DMS153 treated with DMSO at 0.1 percent for 48 hours (cell line): Measurements from ENCODE around the gene DOCK3.
"Not testable (repeated sequence)": the region's sequence is repeated elsewhere in the genome, so short reads cannot be mapped to it uniquely, and the experiment has no call there.

ENCODE experiments used
- DNase-seq: peaks from one replicate; lab custom pipeline; 2025; ENCODE audit not compliant: unreplicated experiment; lab: John Stamatoyannopoulos, UW

Gene DOCK3

GRCh38 chr3:50676031-50676705 is 1.4 kb downstream of the DOCK3 start:
- no peak for DNase-seq

GRCh38 chr3:50687127-50687751 is 12.5 kb downstream of the DOCK3 start:
- no peak for DNase-seq

DNA sequence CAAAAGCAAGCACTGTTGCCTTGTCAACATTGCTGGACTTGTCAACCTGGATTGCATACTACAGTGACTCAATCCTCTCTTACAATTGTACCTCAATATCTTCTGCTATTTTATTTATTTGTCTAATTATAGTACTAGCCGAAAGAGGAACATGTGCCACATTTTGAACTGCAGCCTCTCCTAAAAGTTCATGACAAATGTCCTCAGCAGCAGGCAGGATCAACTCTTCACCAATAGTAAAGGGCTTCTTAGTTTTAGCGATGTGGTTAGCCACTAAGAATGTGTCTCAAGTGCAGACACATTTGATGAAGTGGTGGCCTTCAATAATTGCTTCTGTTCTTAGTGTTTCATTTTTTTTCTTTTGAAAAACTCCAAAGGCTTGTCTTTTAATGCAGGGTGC is 13.2 kb downstream of the DOCK3 start:
- no peak for DNase-seq

- DNase-seq: not testable (repeated sequence)
These were observed 13.9 kb downstream of the DOCK3 start for GRCh38 chr3:50688602-50689001.

DNA sequence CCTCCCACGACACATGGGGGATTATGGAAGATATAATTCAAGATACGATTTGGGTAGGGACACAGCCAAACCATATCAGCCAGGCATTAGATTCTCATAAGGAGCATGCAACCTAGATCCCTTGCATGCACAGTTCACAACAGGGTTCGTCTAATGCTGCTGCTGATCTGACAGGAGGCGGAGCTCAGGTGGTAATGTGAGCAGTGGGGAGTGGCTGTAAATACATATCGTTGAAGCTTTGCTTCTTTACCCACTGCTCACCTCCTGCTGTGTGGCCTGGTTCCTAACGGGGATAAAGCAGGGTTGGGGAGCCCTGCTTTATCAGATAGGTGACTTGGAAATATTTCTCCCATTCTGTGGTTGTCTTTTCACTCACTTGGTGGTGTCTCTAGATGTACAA is 14.8 kb downstream of the DOCK3 start:
- DNase-seq: no peak

DNA sequence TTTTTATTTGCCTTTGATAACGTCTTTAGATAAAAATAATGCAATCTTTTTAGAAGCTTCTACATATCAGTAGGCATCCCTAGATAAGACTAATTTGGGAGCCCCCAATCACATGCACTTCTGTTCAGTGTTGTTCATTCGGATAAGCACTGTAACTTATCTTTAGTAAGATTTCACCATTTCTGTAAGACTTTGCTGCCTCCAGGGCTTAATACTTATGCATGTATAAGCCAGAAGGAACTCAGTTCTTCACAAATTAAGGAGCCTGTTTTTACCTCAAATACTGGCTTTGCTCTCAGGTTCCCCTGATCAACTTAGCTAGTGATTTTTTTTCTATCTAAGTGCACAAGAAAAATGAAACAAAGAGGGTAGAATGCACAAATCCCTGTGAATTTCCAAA is 20.3 kb downstream of the DOCK3 start:
- DNase-seq: no peak

GRCh38 chr3:50696276-50696675 is 21.5 kb downstream of the DOCK3 start:
- no peak for DNase-seq

GRCh38 chr3:50698269-50698668 is 23.5 kb downstream of the DOCK3 start:
- no peak for DNase-seq

GRCh38 chr3:50708620-50709019 is 33.9 kb downstream of the DOCK3 start:
- DNase-seq: no peak

GRCh38 chr3:50714946-50715345 is 40.2 kb downstream of the DOCK3 start:
- DNase-seq: no peak

DNA sequence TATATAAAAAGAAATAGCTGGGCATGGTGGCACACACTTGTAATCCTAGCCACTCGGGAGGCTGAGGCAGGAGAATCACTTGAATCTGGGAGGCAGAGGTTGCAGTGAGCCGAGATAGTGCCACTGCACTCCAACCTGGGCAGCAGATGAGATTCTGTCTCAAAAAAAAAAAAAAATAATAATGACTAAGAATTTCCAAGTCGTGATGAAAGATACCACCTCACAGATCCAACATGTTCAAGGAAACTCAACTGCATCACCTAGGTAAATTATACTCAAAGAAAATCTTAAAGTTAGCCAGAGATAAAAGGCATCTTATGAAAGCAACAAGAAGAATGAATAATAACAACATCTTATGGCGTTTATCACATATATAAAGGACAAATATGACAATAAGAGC is 50.1 kb downstream of the DOCK3 start:
- no peak for DNase-seq

GRCh38 chr3:50734985-50735384 is 60.3 kb downstream of the DOCK3 start:
- no peak for DNase-seq

GRCh38 chr3:50737193-50737905 is 62.6 kb downstream of the DOCK3 start:
- DNase-seq: no peak

DNA sequence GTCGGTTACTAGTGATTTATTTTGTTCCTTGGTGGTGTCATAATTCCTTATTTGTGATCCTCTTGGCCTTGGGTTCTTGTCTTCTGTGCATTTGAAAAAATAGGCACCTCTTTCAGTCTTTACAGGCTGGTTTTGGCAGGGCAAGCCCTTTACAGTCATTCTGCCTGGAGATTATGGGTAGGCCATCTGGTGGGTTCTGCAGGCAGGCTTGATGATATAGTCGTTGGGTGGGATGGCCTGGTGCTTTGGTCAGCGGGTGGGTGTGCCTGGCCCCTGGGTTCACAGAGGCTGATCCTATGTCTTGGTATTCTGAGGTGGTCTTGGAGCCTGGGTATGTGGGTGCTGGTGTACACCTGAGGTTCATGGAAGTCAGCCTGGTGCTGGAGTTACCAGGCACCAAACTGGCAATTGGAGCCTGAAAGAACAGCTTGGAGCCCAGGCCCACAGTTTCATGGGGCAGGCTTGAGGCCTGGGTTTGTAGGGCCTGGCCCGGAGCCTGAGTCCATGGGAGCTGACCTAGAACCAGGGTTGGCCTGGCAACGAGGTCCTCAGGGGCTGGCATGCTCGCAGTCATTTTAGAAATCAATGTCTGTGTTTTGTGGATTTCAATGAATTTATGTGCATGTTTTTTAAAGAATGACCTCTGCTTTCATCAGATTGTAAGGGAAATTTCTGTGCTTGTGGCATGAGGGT is 63.3 kb downstream of the DOCK3 start:
- no peak for DNase-seq

DNA sequence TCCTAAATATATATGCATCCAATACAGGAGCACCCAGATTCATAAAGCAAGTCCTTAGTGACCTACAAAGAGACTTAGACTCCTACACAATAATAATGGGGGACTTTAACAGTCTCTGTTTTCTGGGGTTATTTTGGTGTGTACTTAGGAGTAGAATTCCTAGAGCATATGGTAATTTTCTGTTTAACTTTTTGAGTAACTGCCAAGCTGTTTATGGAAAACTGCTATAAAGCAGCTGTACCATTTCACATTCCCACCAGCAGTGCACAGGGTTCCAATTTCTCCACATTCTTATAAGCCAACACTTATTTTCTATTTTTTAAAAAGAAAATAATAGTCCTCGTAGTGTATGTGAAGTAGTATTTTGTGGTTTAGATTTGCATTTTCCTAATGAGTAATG is 68.9 kb downstream of the DOCK3 start:
- no peak for DNase-seq

DNA sequence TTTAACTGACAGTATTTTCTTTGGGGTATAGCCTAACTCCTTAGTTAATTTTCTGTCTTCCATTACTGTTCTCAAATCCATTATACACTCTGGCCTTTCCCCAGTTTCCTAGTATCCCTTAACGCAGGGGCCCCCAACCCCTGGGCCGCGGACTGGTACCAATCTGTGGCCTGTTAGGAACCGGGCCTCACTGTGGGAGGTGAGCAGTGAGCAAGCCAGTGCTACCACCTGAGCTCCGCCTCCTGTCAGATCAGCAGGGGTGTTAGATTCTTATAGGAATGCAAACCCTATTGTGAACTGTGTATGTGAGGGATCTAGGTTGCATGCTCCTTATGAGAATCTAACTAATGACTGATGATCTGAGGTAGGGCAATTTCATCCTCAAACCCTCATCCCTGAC is 75.1 kb downstream of the DOCK3 start:
- DNase-seq: no peak

DNA sequence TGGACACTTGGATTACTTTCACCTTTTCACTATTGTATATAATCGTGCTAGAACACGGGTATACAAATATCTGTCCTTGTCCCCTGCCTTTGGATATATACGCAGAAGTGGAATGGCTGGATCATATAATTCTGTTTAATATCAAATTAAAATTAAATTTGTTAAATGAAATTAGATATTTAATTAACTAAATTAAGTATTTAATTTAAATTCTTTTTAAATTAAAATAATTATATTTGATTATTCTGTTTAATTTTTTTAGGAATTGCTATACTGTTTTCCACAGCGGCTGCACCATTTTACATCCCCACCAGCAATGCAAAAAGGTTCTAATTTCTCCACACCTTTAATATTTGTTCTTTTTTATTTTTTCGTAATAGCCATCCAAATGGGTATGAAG is 84.3 kb downstream of the DOCK3 start:
- DNase-seq: no peak

DNA sequence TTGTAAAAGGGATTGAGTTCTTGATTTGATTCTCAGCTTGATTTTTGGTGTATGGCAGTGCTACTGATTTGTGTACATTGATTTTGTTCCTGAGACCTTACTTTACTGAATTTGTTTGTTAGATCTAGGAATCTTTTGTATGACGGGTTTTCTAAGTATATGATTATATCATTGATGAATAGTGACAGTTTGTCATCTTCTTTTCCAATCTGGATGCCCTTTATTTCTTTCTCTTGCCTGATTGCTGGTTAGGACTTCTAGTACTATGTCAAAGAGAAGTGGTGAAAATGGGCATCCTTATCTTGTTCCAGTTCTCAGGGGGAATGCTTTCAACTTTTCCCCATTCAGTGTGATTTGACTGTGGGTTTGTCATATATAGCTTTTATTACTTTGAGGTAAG is 103.0 kb downstream of the DOCK3 start:
- DNase-seq: no peak

GRCh38 chr3:50781766-50782165 is 107.0 kb downstream of the DOCK3 start:
- DNase-seq: not testable (repeated sequence)

DNA sequence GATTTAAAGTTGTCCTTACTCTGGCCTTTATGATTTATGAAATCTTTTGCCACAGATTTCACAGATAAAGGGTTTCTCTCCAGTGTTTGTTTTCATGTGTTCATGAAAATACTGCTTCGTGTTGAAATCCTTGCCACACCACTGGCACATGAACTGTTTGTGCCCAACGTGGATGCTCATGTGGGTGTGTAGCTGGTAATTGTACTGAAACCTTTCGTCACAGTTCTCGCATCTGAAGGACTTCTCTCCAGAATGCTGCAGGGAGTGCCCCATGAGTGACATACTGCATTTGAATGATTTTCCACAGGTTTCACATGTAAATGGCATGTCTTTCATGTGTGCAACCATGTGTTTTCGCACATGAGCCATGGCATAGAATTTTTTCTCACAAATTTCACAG is 111.9 kb downstream of the DOCK3 start:
- no peak for DNase-seq

GRCh38 chr3:50790894-50791293 is 116.2 kb downstream of the DOCK3 start:
- not testable (repeated sequence) for DNase-seq

GRCh38 chr3:50792568-50792967 is 117.8 kb downstream of the DOCK3 start:
- DNase-seq: no peak
